ENCODE results near the gene PLCB3.
A peak's percentile ranks its signal among the peaks of the same experiment; 100 is the strongest.

Gene PLCB3

GRCh38 chr11:64264371-64264852 lies 13.1 kb downstream of the PLCB3 start:
- H3K4me3 ChIP-seq (ENCODE audit: control insufficient read depth, low read depth, low read length), result no peak overlapping the region
- TF ChIP-seq CTCF (IDR thresholded peaks at IDR 0.05; ENCODE audit: control insufficient read depth, insufficient read depth, low read depth, low read length, missing control alignments), result no peak
- DNase-seq (ENCODE audit: low read depth), result no peak

GRCh38 chr11:64265176-64266160 lies 14.1 kb downstream of the PLCB3 start:
- TF ChIP-seq CTCF (IDR thresholded peaks at IDR 0.05; ENCODE audit: control insufficient read depth, insufficient read depth, low read depth, low read length, missing control alignments), result no peak
- DNase-seq (ENCODE audit: low read depth), result no peak
- no peak overlapping the region for H3K4me3 ChIP-seq (ENCODE audit: control insufficient read depth, low read depth, low read length)

GRCh38 chr11:64266339-64266738 lies 15.0 kb downstream of the PLCB3 start:
- DNase-seq (ENCODE audit: low read depth), result no peak
- no peak for TF ChIP-seq CTCF (IDR thresholded peaks at IDR 0.05; ENCODE audit: control insufficient read depth, insufficient read depth, low read depth, low read length, missing control alignments)
- H3K4me3 ChIP-seq (ENCODE audit: control insufficient read depth, low read depth, low read length), result no peak overlapping the region

- TF ChIP-seq CTCF (IDR thresholded peaks at IDR 0.05; ENCODE audit: control insufficient read depth, insufficient read depth, low read depth, low read length, missing control alignments), result no peak
- H3K4me3 ChIP-seq (ENCODE audit: control insufficient read depth, low read depth, low read length), result no peak overlapping the region
- no peak for DNase-seq (ENCODE audit: low read depth)
These were observed 16.0 kb downstream of the PLCB3 start for GRCh38 chr11:64267207-64267945.

GRCh38 chr11:64268025-64268892 lies 16.9 kb downstream of the PLCB3 start:
- DNase-seq (ENCODE audit: low read depth), result no peak
- H3K4me3 ChIP-seq (ENCODE audit: control insufficient read depth, low read depth, low read length), result peak overlapping the region; percentile 60; the same call in 1 of the 2 replicates
- TF ChIP-seq CTCF (IDR thresholded peaks at IDR 0.05; ENCODE audit: control insufficient read depth, insufficient read depth, low read depth, low read length, missing control alignments), result no peak
